ENCODE results near the gene ATG7.
"Not testable (repeated sequence)": the region's sequence is repeated elsewhere in the genome, so short reads cannot be mapped to it uniquely, and the experiment has no call there.

The ATG7 gene

GRCh38 chr3:11558918-11559815 lies 287.0 kb downstream of the ATG7 start:
- no peak for DNase-seq

GRCh38 chr3:11559816-11560633 lies 287.8 kb downstream of the ATG7 start:
- no peak for DNase-seq

GRCh38 chr3:11560746-11561145 lies 288.5 kb downstream of the ATG7 start:
- DNase-seq, result no peak

GRCh38 chr3:11562277-11562881 lies 290.2 kb downstream of the ATG7 start:
- DNase-seq, result no peak

GRCh38 chr3:11563159-11563864 lies 291.1 kb downstream of the ATG7 start:
- no peak for DNase-seq

- no peak for DNase-seq
These were observed 291.6 kb downstream of the ATG7 start for GRCh38 chr3:11563865-11564185.

GRCh38 chr3:11564577-11565001 lies 292.4 kb downstream of the ATG7 start:
- no peak for DNase-seq

GRCh38 chr3:11565072-11565471 lies 292.9 kb downstream of the ATG7 start:
- no peak for DNase-seq

- no peak for DNase-seq
These were observed 293.3 kb downstream of the ATG7 start for GRCh38 chr3:11565492-11565891.

- no peak for DNase-seq
These were observed 293.7 kb downstream of the ATG7 start for GRCh38 chr3:11565932-11566331.

- DNase-seq, result no peak
These were observed 294.3 kb downstream of the ATG7 start for GRCh38 chr3:11566478-11566877.

- DNase-seq, result no peak
These were observed 294.7 kb downstream of the ATG7 start for GRCh38 chr3:11566916-11567315.

- no peak for DNase-seq
These were observed 295.6 kb downstream of the ATG7 start for GRCh38 chr3:11567516-11568467.

GRCh38 chr3:11568503-11569155 lies 296.4 kb downstream of the ATG7 start:
- DNase-seq, result no peak

GRCh38 chr3:11569156-11569741 lies 297.1 kb downstream of the ATG7 start:
- DNase-seq, result no peak

GRCh38 chr3:11570251-11570650 lies 298.1 kb downstream of the ATG7 start:
- DNase-seq, result no peak

GRCh38 chr3:11570789-11571495 lies 298.7 kb downstream of the ATG7 start:
- no peak for DNase-seq

GRCh38 chr3:11572660-11573059 lies 300.5 kb downstream of the ATG7 start:
- not testable (repeated sequence) for DNase-seq

GRCh38 chr3:11574981-11575669 lies 302.9 kb downstream of the ATG7 start:
- no peak for DNase-seq

- DNase-seq, result no peak
These were observed 303.5 kb downstream of the ATG7 start for GRCh38 chr3:11575677-11576076.

Data from activated naive CD4-positive, alpha-beta T cell (primary cell).